HEK293T (cell line): Measurements from ENCODE around the gene OXSM.

Experiments used
- BHLHE40 ChIP-seq: fragments of 450-650 bp; IDR thresholded peaks from 2 replicates; pipeline ENCODE4 v1.6.1; 2016; ENCODE audit warnings: mild to moderate bottlenecking, moderate library complexity, borderline replicate concordance
- FOXA1 ChIP-seq: fragments of 450-650 bp; IDR thresholded peaks from 2 replicates; pipeline ENCODE4 v1.6.1; 2016; ENCODE audit warnings: mild to moderate bottlenecking
- FOXK2 ChIP-seq: fragments of 450-650 bp; IDR thresholded peaks from 2 replicates; pipeline ENCODE4 v1.6.1; 2016; ENCODE audit warnings: mild to moderate bottlenecking
- FOXM1 ChIP-seq: fragments of 450-650 bp; IDR thresholded peaks from 2 replicates; pipeline ENCODE4 v1.6.1; 2017; ENCODE audit warnings: mild to moderate bottlenecking, borderline replicate concordance
- LEF1 ChIP-seq: fragments of 450-650 bp; IDR thresholded peaks from 2 replicates; pipeline ENCODE4 v1.6.1; 2017; ENCODE audit warnings: mild to moderate bottlenecking, borderline replicate concordance
- NFRKB ChIP-seq: fragments of 450-650 bp; IDR thresholded peaks from 2 replicates; pipeline ENCODE4 v1.6.1; 2016; ENCODE audit warnings: mild to moderate bottlenecking, moderate library complexity
- SP1 ChIP-seq: fragments of 450-650 bp; IDR thresholded peaks from 2 replicates; pipeline ENCODE4 v1.6.1; 2017
- SUZ12 ChIP-seq: fragments of 450-650 bp; IDR thresholded peaks from 2 replicates; pipeline ENCODE4 v1.6.1; 2016; ENCODE audit warnings: mild to moderate bottlenecking
- TARDBP ChIP-seq: fragments of 450-650 bp; IDR thresholded peaks from 2 replicates; pipeline ENCODE4 v1.6.1; 2016
- ZNF384 ChIP-seq: fragments of 450-650 bp; IDR thresholded peaks from 2 replicates; pipeline ENCODE4 v1.6.1; 2016
- TF ChIP-seq, protein P1 (sequence below): fragments of 450-650 bp; IDR thresholded peaks from 2 replicates; pipeline ENCODE4 v1.6.1; 2016

- TF ChIP-seq FOXA1, result no peak
- no peak for TF ChIP-seq SP1
- no peak for TF ChIP-seq FOXK2
- no peak for TF ChIP-seq ZNF384
- TF ChIP-seq FOXM1, result no peak
- TF ChIP-seq SUZ12, result no peak
- TF ChIP-seq BHLHE40, result no peak
- TF ChIP-seq, protein P1, sequence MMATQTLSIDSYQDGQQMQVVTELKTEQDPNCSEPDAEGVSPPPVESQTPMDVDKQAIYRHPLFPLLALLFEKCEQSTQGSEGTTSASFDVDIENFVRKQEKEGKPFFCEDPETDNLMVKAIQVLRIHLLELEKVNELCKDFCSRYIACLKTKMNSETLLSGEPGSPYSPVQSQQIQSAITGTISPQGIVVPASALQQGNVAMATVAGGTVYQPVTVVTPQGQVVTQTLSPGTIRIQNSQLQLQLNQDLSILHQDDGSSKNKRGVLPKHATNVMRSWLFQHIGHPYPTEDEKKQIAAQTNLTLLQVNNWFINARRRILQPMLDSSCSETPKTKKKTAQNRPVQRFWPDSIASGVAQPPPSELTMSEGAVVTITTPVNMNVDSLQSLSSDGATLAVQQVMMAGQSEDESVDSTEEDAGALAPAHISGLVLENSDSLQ, result no peak
- no peak for TF ChIP-seq TARDBP
- TF ChIP-seq NFRKB, result no peak
- TF ChIP-seq LEF1, result no peak
Observed at GRCh38 chr3:25751725-25752124, 38.2 kb upstream of the OXSM start.
